HG02870 (cell line): Measurements from ENCODE around the gene MDN1.
"Not testable (repeated sequence)": the region's sequence is repeated elsewhere in the genome, so short reads cannot be mapped to it uniquely, and the experiment has no call there.

ENCODE experiments used
- ATAC-seq: cut with Tn5 transposase; IDR thresholded peaks from one replicate; pipeline ENCODE4 v1.9.1; 2021; ENCODE audit warnings: mild to moderate bottlenecking, moderate library complexity; ENCODE audit not compliant: unreplicated experiment

MDN1 gene

GRCh38 chr6:89819336-89820130, at the start of gene MDN1:
TSS of gene MDN1 (minus strand) at chr6:89819794. CDS start at chr6:89819607, 187 bp downstream.
- ATAC-seq, result peak; percentile 93

GRCh38 chr6:89866024-89866678, 46.6 kb upstream of the MDN1 start:
- ATAC-seq, result no peak

- ATAC-seq, result peak; percentile 6
Observed at GRCh38 chr6:89862698-89863097, 43.1 kb upstream of the MDN1 start.

GRCh38 chr6:89862273-89862672, 42.7 kb upstream of the MDN1 start:
- ATAC-seq, result peak; percentile 54

- peak; percentile 75 for ATAC-seq
Observed at GRCh38 chr6:89859744-89860143, 40.1 kb upstream of the MDN1 start.

- no peak for ATAC-seq
Observed at GRCh38 chr6:89858041-89858440, 38.4 kb upstream of the MDN1 start.

- no peak for ATAC-seq
Observed at GRCh38 chr6:89853068-89853467, 33.5 kb upstream of the MDN1 start.

- not testable (repeated sequence) for ATAC-seq
Observed at GRCh38 chr6:89847513-89847912, 27.9 kb upstream of the MDN1 start.

- ATAC-seq, result no peak
Observed at GRCh38 chr6:89843070-89843469, 23.5 kb upstream of the MDN1 start.

GRCh38 chr6:89842228-89842627, 22.6 kb upstream of the MDN1 start:
- ATAC-seq, result no peak

GRCh38 chr6:89840538-89840937, 20.9 kb upstream of the MDN1 start:
- ATAC-seq, result no peak

GRCh38 chr6:89836639-89837222, 17.1 kb upstream of the MDN1 start:
- ATAC-seq, result no peak

GRCh38 chr6:89834884-89835792, 15.5 kb upstream of the MDN1 start:
- ATAC-seq, result peak; percentile 99

- no peak for ATAC-seq
Observed at GRCh38 chr6:89830170-89830809, 10.7 kb upstream of the MDN1 start.

- ATAC-seq, result peak; percentile 97
Observed at GRCh38 chr6:89829472-89830169, 10.0 kb upstream of the MDN1 start, which contains the start of gene CASP8AP2. TSS of gene CASP8AP2 (plus strand) at chr6:89829880.

GRCh38 chr6:89828988-89829471, 9.4 kb upstream of the MDN1 start:
- ATAC-seq, result peak; percentile 29

- ATAC-seq, result not testable (repeated sequence)
Observed at GRCh38 chr6:89828475-89828987, 8.9 kb upstream of the MDN1 start.

GRCh38 chr6:89826029-89826528, 6.5 kb upstream of the MDN1 start:
- ATAC-seq, result no peak

GRCh38 chr6:89818977-89819335, 638 bp downstream of the MDN1 start:
- ATAC-seq, result peak; percentile 14
